Right lung (tissue), 5 donors: ENCODE data around the gene TNFRSF9. TPM values are rescaled to one million over a fixed set of nuclear protein-coding genes. Genes with fewer than 3 reads are reported as not detected.
"Not testable (repeated sequence)": the region's sequence is repeated elsewhere in the genome, so short reads cannot be mapped to it uniquely, and the experiment has no call there.

Source experiments
- DNase-seq, 2 donors: peaks; one replicate each; pipeline ENCODE4 v3.0.0-alpha.2; 2013
- polyA plus RNA-seq, 5 donors: library from polyadenylated mRNA; unstranded; fragments of 120-200 nt; gene quantifications; one replicate each; pipeline versions ENCODE4 v1.2.1 to v1.2.3, GENCODE V29; 2013; ENCODE audit warnings: inconsistent platforms in 1 of 5, low replicate concordance in 1 of 5; ENCODE audit not compliant: insufficient read length in 5 of 5, insufficient read depth in 1 of 5

TNFRSF9 gene
- polyA plus RNA-seq, 5 donors: 0.09 to 0.25 (median 0.14) TPM

- DNase-seq: peak; percentile 99 to 100
These were observed 20.8 kb upstream of the TNFRSF9 start, which contains the start of gene PARK7 for GRCh38 chr1:7961216-7962013. PARK7 (plus strand) TSS chr1:7961711; CDS start chr1:7962786, 1,075 bp downstream.

- DNase-seq: no peak
These were observed 20.2 kb upstream of the TNFRSF9 start for GRCh38 chr1:7960867-7961215.

GRCh38 chr1:7960165-7960564 lies 19.5 kb upstream of the TNFRSF9 start:
- no peak for DNase-seq

GRCh38 chr1:7956218-7957032 lies 15.8 kb upstream of the TNFRSF9 start:
- no peak for DNase-seq

GRCh38 chr1:7954683-7955082 lies 14.0 kb upstream of the TNFRSF9 start:
- no peak for DNase-seq

GRCh38 chr1:7953850-7954609 lies 13.4 kb upstream of the TNFRSF9 start:
- peak; percentile 85 to 87 for DNase-seq

GRCh38 chr1:7952791-7953190 lies 12.2 kb upstream of the TNFRSF9 start:
- not testable (repeated sequence) for DNase-seq

GRCh38 chr1:7948960-7949359 lies 8.3 kb upstream of the TNFRSF9 start:
- DNase-seq: no peak

GRCh38 chr1:7943251-7943650 lies 2.6 kb upstream of the TNFRSF9 start:
- DNase-seq: no peak

GRCh38 chr1:7942214-7942921 lies 1.7 kb upstream of the TNFRSF9 start:
- peak in 1 of 2 donors; percentile 33 for DNase-seq

GRCh38 chr1:7941437-7941793 lies 776 bp upstream of the TNFRSF9 start:
- DNase-seq: no peak

- DNase-seq: no peak
These were observed 605 bp downstream of the TNFRSF9 start for GRCh38 chr1:7940034-7940433.

- no peak for DNase-seq
These were observed 2.6 kb downstream of the TNFRSF9 start for GRCh38 chr1:7938070-7938469.

- no peak for DNase-seq
These were observed 8.0 kb downstream of the TNFRSF9 start for GRCh38 chr1:7932524-7933138.

- no peak for DNase-seq
These were observed 9.2 kb downstream of the TNFRSF9 start for GRCh38 chr1:7931446-7931812.

- no peak for DNase-seq
These were observed 9.8 kb downstream of the TNFRSF9 start for GRCh38 chr1:7930645-7931445.

- DNase-seq: no peak
These were observed 11.0 kb downstream of the TNFRSF9 start for GRCh38 chr1:7929637-7930036.

- DNase-seq: no peak
These were observed 12.4 kb downstream of the TNFRSF9 start for GRCh38 chr1:7928247-7928646.

GRCh38 chr1:7927061-7927460 lies 13.6 kb downstream of the TNFRSF9 start:
- DNase-seq: not testable (repeated sequence)

GRCh38 chr1:7922301-7922700 lies 18.3 kb downstream of the TNFRSF9 start:
- DNase-seq: no peak
